Stimulated activated CD4-positive, alpha-beta T cell treated with anti-CD3 and anti-CD28 coated beads, TNF-alpha, amount 100 ng/mL, for 1 hour (primary cell): ENCODE data around the gene PDE3A.

Experiments
- DNase-seq, 3 donors: peaks; one replicate each; pipeline ENCODE4 v3.0.0-alpha.2; 2020; ENCODE audit warnings: low read depth in 3 of 3, low spot score in 1 of 3

PDE3A gene

DNA sequence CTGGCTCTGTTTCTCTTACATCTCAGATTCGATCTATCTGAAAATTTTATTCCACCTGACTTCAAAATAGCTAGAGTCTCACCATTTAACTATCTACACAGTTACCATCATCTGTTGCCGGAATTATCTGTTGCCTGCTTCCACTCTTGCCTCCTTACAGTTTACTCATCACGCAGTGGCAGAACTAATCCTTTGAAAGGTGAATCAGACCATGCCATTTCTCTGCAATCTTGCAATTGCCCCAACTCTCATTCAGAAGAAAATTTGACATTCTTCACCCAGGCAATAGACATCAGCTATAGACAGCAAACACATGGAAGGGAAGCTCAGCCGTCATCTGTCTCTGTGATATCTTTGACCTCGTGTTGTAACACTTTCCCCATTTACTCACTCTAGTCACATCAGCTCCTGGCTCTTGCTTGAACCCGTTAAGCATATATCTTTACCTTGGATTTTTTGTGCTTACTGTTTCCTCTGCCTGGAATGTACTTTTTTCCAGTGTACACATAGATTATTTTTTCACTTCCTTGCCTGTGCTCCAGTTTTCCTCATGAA is 85.5 kb downstream of the PDE3A start:
- DNase-seq = no peak

DNA sequence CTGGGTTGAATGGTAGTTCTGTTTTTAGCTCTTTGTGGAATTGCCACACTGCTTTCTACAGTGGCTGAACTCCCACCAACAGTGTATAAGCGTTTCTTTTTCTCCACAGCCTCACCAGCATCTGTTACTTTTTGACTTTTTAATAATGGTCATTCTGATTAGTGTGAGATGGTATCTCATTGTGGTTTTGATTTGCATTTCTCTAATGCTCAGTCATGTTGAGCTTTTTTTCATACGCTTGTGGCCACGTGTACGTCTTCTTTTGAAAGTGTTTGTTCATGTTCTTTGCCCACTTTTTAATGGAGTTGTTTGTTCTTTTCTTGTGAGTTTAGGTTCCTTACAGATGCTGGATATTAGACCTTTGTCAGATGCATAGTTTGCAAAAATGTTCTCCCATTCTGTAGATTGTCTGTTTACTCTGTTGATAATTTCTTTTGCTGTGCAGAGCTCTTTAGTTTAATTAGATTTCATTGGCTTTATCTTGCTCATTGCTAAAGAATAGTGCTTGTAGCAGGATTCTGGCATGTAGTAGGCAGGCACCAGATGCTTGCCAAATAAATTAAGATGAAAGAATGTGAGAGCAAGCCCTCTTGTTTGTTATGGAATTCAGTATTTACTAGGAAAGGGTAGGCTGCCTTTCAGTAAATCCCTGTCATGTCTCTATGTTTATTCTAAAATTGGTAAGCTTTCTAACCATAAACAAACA is 86.8 kb downstream of the PDE3A start:
- no peak for DNase-seq

DNA sequence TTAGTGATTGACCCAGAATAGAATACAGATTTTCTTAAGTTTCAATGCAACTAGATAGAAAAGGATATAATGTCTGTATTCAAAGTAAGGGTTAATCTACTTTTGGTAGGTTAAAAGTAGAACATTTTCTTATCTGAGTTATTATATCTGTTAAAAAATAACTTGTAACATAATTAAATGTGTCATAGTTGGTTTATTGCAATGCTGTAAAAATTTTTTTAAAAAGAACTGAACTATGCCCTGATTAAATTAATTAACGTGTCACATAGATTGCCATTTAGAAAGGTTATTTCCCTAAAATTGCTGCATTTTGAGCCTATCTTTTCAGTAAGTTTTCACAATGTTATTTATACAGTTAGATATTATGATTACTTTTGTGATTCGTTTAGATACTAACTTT is 89.2 kb downstream of the PDE3A start:
- DNase-seq = no peak

DNA sequence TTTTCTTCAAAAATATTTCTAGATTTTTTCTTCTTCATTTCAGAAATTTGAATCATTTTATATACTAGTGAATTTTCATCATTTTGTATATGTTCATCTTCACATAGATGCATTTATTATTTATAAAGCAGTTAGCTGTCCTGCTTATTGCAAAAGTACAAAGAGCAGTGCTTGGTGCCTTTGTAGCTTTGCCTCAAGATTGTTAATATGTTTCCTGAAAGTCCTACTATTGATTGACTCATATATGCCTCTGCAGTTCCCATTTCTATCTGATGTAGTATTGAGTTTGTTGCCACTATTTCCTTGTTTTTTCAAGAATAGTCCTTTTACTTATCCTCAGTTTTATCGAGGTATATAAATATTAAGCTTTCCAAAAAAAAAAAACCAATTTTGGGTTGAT is 89.7 kb downstream of the PDE3A start:
- DNase-seq = no peak

DNA sequence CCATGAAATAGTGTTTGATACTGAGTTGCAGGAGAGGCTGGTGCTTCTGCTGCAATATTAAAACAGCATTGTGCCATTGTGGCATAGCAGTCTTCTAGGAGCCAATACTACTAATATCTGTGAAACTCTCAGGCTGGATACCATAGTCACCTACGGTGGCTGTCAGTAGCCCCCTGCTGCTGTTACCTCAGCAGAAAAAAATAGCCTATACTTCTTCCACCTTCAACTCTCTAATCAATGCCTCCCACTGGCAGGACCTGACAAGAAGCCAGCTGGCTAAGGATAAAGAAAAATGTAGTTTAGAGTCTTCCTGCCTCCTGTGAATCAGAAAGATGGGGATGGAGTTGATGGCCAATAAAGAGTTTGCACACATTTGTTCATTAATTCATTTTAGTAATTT is 91.6 kb downstream of the PDE3A start:
- DNase-seq = no peak

DNA sequence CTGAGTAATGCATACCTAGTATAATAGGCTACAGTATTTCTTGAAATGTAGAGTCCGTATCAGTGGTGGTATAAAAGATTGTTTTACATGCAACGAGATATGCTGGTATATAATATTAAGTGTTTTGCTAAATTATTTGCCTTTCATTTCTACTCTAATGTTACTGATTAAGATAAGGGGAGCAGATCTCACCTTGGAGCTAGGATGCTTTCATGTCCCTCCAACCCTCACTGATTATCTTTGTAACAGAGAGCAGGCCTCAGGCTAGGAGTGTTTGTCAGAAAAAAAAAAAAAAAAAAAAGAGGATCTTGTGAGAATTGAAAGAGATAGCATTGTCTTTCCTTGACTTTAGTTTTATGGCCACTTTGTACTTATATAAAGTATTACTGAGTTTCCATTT is 92.6 kb downstream of the PDE3A start:
- DNase-seq = no peak

DNA sequence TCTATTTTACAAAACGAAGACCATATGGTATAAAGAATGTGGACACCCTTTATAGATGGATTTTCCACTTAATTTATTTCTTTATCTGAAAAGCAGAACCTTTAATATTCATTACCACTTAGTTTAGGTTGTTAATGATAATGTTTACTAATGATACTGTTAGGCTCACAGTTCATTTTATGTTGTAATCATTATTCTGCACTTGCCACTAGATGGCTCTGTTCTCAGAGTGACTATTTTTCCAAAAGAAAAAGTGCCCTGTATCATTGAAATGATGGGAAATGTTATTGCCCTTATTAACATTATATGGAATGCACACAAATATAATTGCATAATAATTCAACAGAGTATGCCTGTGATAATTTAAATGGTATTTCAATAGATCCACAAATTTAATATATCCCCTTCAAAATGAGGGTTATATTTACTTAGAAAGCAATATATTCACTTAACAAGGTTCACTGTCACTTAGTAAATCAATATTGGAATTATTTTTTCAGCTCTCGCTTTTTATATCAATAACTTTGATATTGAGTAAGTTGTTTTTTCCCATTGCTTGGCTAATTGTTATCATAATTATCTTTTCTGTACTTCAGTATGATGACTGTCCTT is 95.7 kb downstream of the PDE3A start:
- no peak for DNase-seq

DNA sequence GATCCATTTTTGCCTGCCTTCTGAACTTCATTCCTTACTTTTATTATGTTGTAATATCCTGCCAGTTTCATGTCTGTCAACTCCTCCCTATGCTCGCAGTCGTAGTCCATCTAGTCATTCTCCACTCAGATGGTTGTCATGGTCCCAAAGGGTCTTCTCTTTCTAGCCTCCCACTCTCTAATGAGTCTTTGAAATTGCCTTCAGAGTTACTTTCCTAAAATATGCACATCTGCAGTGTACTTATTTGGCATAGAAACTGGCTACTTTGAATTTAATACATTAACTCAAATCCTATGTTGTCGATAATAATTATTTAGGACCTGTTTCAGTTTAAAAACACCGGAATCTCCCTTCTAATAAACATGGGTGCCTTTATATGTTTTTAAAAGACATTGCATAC is 101.0 kb downstream of the PDE3A start:
- no peak for DNase-seq

- DNase-seq = no peak
These were observed 101.4 kb downstream of the PDE3A start for GRCh38 chr12:20469756-20470155.

- no peak for DNase-seq
These were observed 103.9 kb downstream of the PDE3A start for GRCh38 chr12:20472102-20472782.

- DNase-seq = no peak
These were observed 104.8 kb downstream of the PDE3A start for GRCh38 chr12:20473133-20473532.

- DNase-seq = no peak
These were observed 105.7 kb downstream of the PDE3A start for GRCh38 chr12:20474016-20474415.

GRCh38 chr12:20474443-20474842 is 106.1 kb downstream of the PDE3A start:
- no peak for DNase-seq

DNA sequence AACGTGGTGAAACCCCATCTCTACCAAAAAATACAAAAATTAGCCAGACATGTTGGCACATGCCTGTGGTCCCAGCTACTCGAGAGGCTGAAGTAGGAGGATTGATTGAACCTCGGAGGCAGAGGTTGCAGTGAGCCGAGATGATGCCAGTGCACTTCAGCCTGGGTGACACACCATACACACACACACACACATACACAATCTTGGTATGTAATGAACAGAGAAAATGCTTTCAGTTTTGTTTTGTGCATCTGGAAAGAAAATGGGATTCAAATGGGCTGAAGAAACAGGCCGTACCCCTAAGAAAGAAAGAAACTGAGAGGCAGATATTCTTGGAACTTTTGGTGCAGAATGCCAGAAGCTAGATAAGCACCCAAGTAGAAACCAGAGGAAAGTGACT is 107.2 kb downstream of the PDE3A start:
- no peak for DNase-seq

DNA sequence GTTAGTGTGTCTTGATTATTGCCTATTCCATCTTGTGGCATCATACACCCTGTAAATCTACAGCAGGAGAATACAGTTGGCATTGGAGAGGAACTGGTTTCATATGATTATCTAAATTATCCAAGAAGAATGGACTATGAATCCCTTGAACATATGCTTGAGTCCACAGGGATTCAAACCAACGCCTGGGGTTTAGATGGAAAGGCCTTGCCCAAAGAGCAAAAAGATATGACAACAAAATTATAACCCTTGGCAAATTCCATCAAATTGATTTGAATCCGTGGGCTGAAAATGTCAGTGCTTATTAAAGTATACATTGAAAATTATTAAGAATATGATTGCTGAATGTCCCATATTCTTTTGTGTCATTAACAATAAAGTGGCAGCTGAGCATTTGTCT is 108.2 kb downstream of the PDE3A start:
- no peak for DNase-seq

- DNase-seq = no peak
These were observed 108.9 kb downstream of the PDE3A start for GRCh38 chr12:20477255-20477654.

DNA sequence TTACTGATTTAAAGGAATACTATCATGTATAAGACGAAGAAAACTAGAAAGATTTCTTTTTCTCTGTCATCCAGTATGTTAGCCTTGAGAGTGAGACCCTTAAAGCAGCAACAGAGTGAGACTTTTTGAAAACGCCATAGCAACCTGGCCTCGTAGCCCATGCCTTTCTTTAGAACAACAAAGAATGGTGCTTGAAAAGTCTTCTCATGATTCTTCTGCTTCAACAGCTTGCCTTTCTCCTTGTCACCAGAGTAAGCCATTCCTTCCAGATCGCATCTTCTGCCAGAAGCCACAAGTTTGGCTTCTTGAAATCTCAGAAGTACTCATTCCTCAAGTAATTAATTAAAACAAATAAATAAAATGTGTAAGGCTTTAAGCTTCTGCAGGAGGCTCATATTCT is 109.3 kb downstream of the PDE3A start:
- no peak for DNase-seq

- no peak for DNase-seq
These were observed 114.2 kb downstream of the PDE3A start for GRCh38 chr12:20482491-20483054.

DNA sequence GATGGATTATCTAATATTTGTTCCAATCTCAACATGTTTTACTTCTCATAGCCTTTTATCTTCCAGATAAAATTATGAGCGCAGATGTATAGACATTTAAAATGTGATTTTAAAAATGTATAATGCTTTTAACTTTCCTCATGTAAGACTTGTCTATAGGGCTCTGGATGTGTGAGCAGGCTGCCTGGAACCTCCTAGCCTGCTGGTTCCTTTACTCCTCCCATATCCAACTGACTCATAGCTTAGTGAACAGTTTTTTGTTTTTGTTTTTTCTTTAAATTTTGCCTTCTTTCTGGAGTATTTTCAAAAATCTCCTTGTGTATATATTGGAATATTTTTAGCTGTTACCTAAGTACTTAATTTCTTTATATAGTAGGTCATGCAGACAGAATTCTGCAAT is 115.4 kb downstream of the PDE3A start:
- no peak for DNase-seq

GRCh38 chr12:20486233-20486632 is 117.9 kb downstream of the PDE3A start:
- DNase-seq = no peak

DNA sequence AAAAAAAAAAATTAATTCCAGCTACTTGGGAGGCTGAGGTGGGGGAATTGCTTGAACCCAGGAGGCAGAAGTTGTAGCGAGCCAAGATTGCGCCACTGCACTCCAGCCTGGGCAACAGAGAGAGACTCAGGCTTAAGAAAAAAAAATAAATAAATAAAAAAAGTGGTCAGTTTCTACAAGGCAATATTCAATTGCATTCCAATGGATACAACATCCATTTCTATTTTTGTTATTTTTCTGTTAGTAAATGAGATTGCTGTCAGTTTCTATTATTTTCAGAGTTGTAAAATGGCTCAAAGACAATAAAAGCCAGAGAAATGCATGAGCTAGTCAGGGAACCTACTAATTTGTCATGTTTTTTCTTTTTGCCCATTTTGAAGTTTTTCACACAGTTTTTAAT is 119.2 kb downstream of the PDE3A start:
- DNase-seq = no peak

- DNase-seq = no peak
These were observed 121.3 kb downstream of the PDE3A start for GRCh38 chr12:20489645-20490044.
